Neuron (in vitro differentiated cells): Measurements from ENCODE around the gene MKRN3.
"Not testable (repeated sequence)": the region's sequence is repeated elsewhere in the genome, so short reads cannot be mapped to it uniquely, and the experiment has no call there.

Source experiments
- H2AFZ ChIP-seq: one replicate; pipeline ENCODE4 v1.6.1; 2013; ENCODE audit warnings: low read depth, mild to moderate bottlenecking, inconsistent platforms, low read length, moderate library complexity
- H3K27me3 ChIP-seq: one replicate; pipeline ENCODE4 v1.6.1; 2013; ENCODE audit warnings: low read length; ENCODE audit not compliant: insufficient read depth
- H3K36me3 ChIP-seq: one replicate; pipeline ENCODE4 v1.6.1; 2013; ENCODE audit warnings: low read length; ENCODE audit not compliant: insufficient read depth
- H3K4me1 ChIP-seq: one replicate; pipeline ENCODE4 v1.6.1; 2013; ENCODE audit warnings: low read length; ENCODE audit not compliant: insufficient read depth
- H3K4me3 ChIP-seq: 2 replicates; pipeline ENCODE4 v1.5.1; 2013; ENCODE audit warnings: mild to moderate bottlenecking, low read length, moderate library complexity
- H3K9me3 ChIP-seq: one replicate; pipeline ENCODE4 v1.6.1; 2013; ENCODE audit warnings: low read length

Gene MKRN3

GRCh38 chr15:23597278-23597677 lies 31.8 kb downstream of the MKRN3 start:
- not testable (repeated sequence) for H3K27me3 ChIP-seq, H3K4me1 ChIP-seq, H3K36me3 ChIP-seq, H2AFZ ChIP-seq, H3K4me3 ChIP-seq, H3K9me3 ChIP-seq

GRCh38 chr15:23599053-23599452 lies 33.6 kb downstream of the MKRN3 start:
- Histone ChIP-seq H3K36me3 (no peaks in the 10 kb centered on the region), H3K9me3 (peaks cover 2% of the 10 kb centered on the region), H3K27me3 (no peaks in the 10 kb centered on the region), H3K4me3 (no peak overlapping the region), H3K4me1 (no peaks in the 10 kb centered on the region), H2AFZ (no peak overlapping the region)

GRCh38 chr15:23602124-23602523 lies 36.6 kb downstream of the MKRN3 start:
- H3K36me3 ChIP-seq: no peaks in the 10 kb centered on the region
- peaks cover 2% of the 10 kb centered on the region for H3K9me3 ChIP-seq
- H2AFZ ChIP-seq: no peak overlapping the region
- H3K4me1 ChIP-seq: peaks cover 2% of the 10 kb centered on the region
- H3K4me3 ChIP-seq: no peak overlapping the region
- H3K27me3 ChIP-seq: no peaks in the 10 kb centered on the region

- Histone ChIP-seq H3K9me3 (no peaks in the 10 kb centered on the region), H3K4me3 (no peak overlapping the region), H2AFZ (no peak overlapping the region), H3K36me3 (no peaks in the 10 kb centered on the region), H3K27me3 (no peaks in the 10 kb centered on the region), H3K4me1 (peaks cover 2% of the 10 kb centered on the region)
Measured at GRCh38 chr15:23606226-23606625, 40.8 kb downstream of the MKRN3 start.

GRCh38 chr15:23616536-23616935 lies 51.1 kb downstream of the MKRN3 start:
- no peaks in the 10 kb centered on the region for H3K9me3 ChIP-seq
- H3K36me3 ChIP-seq: no peaks in the 10 kb centered on the region
- no peak overlapping the region for H2AFZ ChIP-seq
- no peaks in the 10 kb centered on the region for H3K27me3 ChIP-seq
- peaks cover 3% of the 10 kb centered on the region for H3K4me1 ChIP-seq
- H3K4me3 ChIP-seq: no peak overlapping the region
